ENCODE results near the gene SVOP.

Gene SVOP

GRCh38 chr12:108928695-108929094 is 92.2 kb downstream of the SVOP start:
- H3K4me3 ChIP-seq (ENCODE audit: low read depth, low read length): no peak overlapping the region
- DNase-seq (ENCODE audit: low read depth): no peak
- TF ChIP-seq CTCF (IDR thresholded peaks at IDR 0.05; ENCODE audit: low read depth, low read length, missing control alignments): no peak
- in situ Hi-C loops (cut with HindIII; ENCODE audit: low sequenced_read_pairs): no loop called here

GRCh38 chr12:108922918-108923317 is 98.0 kb downstream of the SVOP start:
- no peak for DNase-seq (ENCODE audit: low read depth)
- in situ Hi-C loops (cut with HindIII; ENCODE audit: low sequenced_read_pairs): no loop called here
- H3K4me3 ChIP-seq (ENCODE audit: low read depth, low read length): no peak overlapping the region
- TF ChIP-seq CTCF (IDR thresholded peaks at IDR 0.05; ENCODE audit: low read depth, low read length, missing control alignments): no peak

GRCh38 chr12:108921946-108922345 is 98.9 kb downstream of the SVOP start:
- H3K4me3 ChIP-seq (ENCODE audit: low read depth, low read length): no peak overlapping the region
- TF ChIP-seq CTCF (IDR thresholded peaks at IDR 0.05; ENCODE audit: low read depth, low read length, missing control alignments): no peak
- in situ Hi-C loops (cut with HindIII; ENCODE audit: low sequenced_read_pairs): no loop called here
- DNase-seq (ENCODE audit: low read depth): no peak

- DNase-seq (ENCODE audit: low read depth): no peak
- TF ChIP-seq CTCF (IDR thresholded peaks at IDR 0.05; ENCODE audit: low read depth, low read length, missing control alignments): no peak
- no peak overlapping the region for H3K4me3 ChIP-seq (ENCODE audit: low read depth, low read length)
- in situ Hi-C loops (cut with HindIII; ENCODE audit: low sequenced_read_pairs): no loop called here
Observed at GRCh38 chr12:108918960-108919642, 101.8 kb downstream of the SVOP start.

GRCh38 chr12:108918206-108918605 is 102.7 kb downstream of the SVOP start:
- no peak for TF ChIP-seq CTCF (IDR thresholded peaks at IDR 0.05; ENCODE audit: low read depth, low read length, missing control alignments)
- in situ Hi-C loops (cut with HindIII; ENCODE audit: low sequenced_read_pairs): no loop called here
- no peak overlapping the region for H3K4me3 ChIP-seq (ENCODE audit: low read depth, low read length)
- no peak for DNase-seq (ENCODE audit: low read depth)

GRCh38 chr12:108916336-108916735 is 104.5 kb downstream of the SVOP start:
- no peak for TF ChIP-seq CTCF (IDR thresholded peaks at IDR 0.05; ENCODE audit: low read depth, low read length, missing control alignments)
- no peak for DNase-seq (ENCODE audit: low read depth)
- no peak overlapping the region for H3K4me3 ChIP-seq (ENCODE audit: low read depth, low read length)
- in situ Hi-C loops (cut with HindIII; ENCODE audit: low sequenced_read_pairs): no loop called here

Data from astrocyte of the cerebellum (primary cell).